ENCODE measurements around the gene SRGAP2C.
"Not testable (repeated sequence)": the region's sequence is repeated elsewhere in the genome, so short reads cannot be mapped to it uniquely, and the experiment has no call there.

SRGAP2C gene

GRCh38 chr1:121433517-121433916 is 248.7 kb downstream of the SRGAP2C start:
- DNase-seq: not testable (repeated sequence)

GRCh38 chr1:121438862-121439261 is 254.1 kb downstream of the SRGAP2C start:
- DNase-seq: not testable (repeated sequence)

- no peak for DNase-seq
Observed at GRCh38 chr1:121440993-121441392, 256.2 kb downstream of the SRGAP2C start.
